ENCODE results near the gene PAM. TPM values are rescaled to one million over a fixed set of nuclear protein-coding genes. Genes with fewer than 3 reads are reported as not detected.

Gene PAM
- total RNA-seq, 4 donors from 2014 or later = 37.8 to 144 (median 92.7) TPM

DNA sequence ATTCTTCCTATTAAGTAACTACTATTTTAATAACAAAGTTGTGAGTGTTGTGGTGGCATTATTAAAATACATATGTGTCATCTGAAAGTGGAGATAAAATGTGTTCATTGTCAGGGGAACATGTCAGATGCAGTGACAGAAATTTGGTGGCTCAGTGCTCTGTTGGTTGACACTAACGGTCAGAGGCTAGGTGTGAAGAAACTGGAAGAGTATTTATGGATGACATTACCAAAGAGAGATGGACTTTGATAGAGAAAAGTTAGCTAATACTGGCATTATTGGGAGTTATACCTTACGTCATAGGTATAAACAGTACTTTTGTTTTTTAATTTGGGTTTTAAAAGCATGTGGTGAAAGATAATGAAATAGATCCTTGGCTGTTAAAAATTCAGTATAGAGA lies 33.7 kb downstream of the PAM start:
- intact Hi-C loops (cut with DNase I; ENCODE audit: low total_unique reads) = loop anchor here (10.0 kb wide), 1 partner anchor 356 kb away; no protein-coding TSS in a partner anchor
- no peak for DNase-seq (ENCODE audit: low spot score in 2 of 2)
- TF ChIP-seq, protein P1, sequence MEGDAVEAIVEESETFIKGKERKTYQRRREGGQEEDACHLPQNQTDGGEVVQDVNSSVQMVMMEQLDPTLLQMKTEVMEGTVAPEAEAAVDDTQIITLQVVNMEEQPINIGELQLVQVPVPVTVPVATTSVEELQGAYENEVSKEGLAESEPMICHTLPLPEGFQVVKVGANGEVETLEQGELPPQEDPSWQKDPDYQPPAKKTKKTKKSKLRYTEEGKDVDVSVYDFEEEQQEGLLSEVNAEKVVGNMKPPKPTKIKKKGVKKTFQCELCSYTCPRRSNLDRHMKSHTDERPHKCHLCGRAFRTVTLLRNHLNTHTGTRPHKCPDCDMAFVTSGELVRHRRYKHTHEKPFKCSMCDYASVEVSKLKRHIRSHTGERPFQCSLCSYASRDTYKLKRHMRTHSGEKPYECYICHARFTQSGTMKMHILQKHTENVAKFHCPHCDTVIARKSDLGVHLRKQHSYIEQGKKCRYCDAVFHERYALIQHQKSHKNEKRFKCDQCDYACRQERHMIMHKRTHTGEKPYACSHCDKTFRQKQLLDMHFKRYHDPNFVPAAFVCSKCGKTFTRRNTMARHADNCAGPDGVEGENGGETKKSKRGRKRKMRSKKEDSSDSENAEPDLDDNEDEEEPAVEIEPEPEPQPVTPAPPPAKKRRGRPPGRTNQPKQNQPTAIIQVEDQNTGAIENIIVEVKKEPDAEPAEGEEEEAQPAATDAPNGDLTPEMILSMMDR (IDR thresholded peaks at IDR 0.05) = no peak
- no peak for TF ChIP-seq POLR2A (IDR thresholded peaks at IDR 0.05)
- WGBS, 2 donors = 97 to 98% methylated on average over 2 of the region's 2 CpGs
- H3K4me3 ChIP-seq (ENCODE audit: low read depth, poor library complexity, severe bottlenecking) = no peak overlapping the region

DNA sequence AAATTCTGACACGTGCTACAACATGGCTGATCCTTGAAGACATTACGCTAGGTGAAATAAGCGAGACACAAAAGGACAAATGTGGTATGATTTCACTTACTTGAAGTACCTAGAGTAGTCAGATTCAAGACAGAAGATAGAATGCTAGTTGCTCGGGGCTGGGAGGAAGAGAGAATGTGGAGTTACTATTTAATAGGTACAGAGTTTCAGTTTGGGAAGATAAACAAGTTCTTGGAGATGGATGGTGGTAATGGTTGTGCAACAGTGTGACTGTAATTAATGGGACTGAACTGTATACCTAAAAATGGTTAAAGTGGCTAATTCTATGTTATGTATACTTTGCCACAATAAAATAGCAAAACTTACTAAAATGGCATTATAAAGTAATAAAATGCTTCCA lies 34.4 kb downstream of the PAM start:
- 86 to 93% methylated on average over 4 of the region's 4 CpGs for WGBS, 2 donors
- H3K4me3 ChIP-seq (ENCODE audit: low read depth, poor library complexity, severe bottlenecking) = no peak overlapping the region
- DNase-seq (ENCODE audit: low spot score in 2 of 2) = no peak
- intact Hi-C loops (cut with DNase I; ENCODE audit: low total_unique reads) = loop anchor here (10.0 kb wide), 1 partner anchor 355 kb away; no protein-coding TSS in a partner anchor
- TF ChIP-seq POLR2A (IDR thresholded peaks at IDR 0.05) = no peak
- TF ChIP-seq, protein P1 (IDR thresholded peaks at IDR 0.05) = no peak

DNA sequence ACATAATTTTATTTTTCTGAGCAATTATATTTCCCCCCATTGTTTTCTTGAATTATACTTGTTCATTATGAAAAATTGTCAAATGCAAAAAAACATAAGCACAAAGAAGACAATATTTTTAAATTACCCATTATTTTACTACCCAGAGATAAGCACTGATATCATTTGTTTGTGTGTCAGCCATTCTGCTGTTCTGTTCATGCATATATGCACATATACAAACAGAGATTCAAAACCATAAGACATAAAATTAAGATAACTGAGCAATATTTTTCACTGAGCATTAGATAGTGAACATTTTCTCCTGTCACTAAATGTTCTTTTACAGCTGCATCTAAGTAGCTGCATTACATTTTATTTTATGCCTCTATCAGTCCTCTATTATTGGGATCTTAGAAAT lies 35.6 kb downstream of the PAM start:
- intact Hi-C loops (cut with DNase I; ENCODE audit: low total_unique reads) = no loop called here
- DNase-seq (ENCODE audit: low spot score in 2 of 2) = no peak
- no peak for TF ChIP-seq POLR2A (IDR thresholded peaks at IDR 0.05)
- TF ChIP-seq, protein P1 (IDR thresholded peaks at IDR 0.05) = no peak
- no peak overlapping the region for H3K4me3 ChIP-seq (ENCODE audit: low read depth, poor library complexity, severe bottlenecking)

DNA sequence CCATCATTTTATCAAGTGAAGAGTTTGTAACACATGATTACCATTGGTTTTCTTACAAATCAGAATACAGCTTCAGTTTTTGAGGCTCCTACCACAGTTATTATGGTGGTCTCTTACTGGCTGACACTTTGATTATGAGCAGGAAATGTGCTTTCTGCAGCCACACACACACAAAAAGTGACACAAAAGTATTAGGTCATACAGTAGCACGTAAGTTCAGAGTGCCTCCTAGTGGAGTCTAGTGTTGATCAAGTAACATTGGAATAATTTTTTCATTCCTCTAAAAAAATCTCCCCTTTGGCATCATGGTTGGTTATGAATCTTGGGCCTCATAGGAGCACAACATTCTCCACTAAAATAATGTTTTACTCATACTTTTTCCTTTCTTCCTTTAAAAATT lies 37.6 kb downstream of the PAM start:
- WGBS, 2 donors = 78 to 97% methylated on average over 1 of the region's 1 CpG
- no peak overlapping the region for H3K4me3 ChIP-seq (ENCODE audit: low read depth, poor library complexity, severe bottlenecking)
- TF ChIP-seq, protein P1 (IDR thresholded peaks at IDR 0.05) = no peak
- no peak for TF ChIP-seq POLR2A (IDR thresholded peaks at IDR 0.05)
- DNase-seq (ENCODE audit: low spot score in 2 of 2) = no peak
- intact Hi-C loops (cut with DNase I; ENCODE audit: low total_unique reads) = no loop called here

DNA sequence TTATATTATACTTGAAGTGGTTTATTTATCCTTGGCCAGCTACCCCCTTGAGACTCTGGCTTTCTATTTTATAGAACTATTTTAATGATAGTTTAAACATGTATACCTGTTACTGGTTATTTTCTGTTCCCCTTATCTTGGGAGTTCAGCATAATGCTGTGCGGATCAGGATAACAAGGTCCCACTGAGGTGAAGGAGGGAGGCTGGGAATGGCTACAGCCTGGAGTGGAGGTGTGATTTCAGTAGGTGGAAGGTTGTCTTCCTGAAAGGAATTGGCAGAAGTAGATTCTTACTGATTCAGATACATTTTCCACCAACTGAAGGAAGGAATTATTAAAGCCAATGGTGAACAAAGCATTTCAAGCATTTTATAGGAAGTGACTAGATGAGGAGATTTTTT lies 38.9 kb downstream of the PAM start:
- 97 to 100% methylated on average over 1 of the region's 1 CpG for WGBS, 2 donors
- no peak for TF ChIP-seq POLR2A (IDR thresholded peaks at IDR 0.05)
- TF ChIP-seq, protein P1 (IDR thresholded peaks at IDR 0.05) = no peak
- H3K4me3 ChIP-seq (ENCODE audit: low read depth, poor library complexity, severe bottlenecking) = no peak overlapping the region
- intact Hi-C loops (cut with DNase I; ENCODE audit: low total_unique reads) = no loop called here
- DNase-seq (ENCODE audit: low spot score in 2 of 2) = no peak

DNA sequence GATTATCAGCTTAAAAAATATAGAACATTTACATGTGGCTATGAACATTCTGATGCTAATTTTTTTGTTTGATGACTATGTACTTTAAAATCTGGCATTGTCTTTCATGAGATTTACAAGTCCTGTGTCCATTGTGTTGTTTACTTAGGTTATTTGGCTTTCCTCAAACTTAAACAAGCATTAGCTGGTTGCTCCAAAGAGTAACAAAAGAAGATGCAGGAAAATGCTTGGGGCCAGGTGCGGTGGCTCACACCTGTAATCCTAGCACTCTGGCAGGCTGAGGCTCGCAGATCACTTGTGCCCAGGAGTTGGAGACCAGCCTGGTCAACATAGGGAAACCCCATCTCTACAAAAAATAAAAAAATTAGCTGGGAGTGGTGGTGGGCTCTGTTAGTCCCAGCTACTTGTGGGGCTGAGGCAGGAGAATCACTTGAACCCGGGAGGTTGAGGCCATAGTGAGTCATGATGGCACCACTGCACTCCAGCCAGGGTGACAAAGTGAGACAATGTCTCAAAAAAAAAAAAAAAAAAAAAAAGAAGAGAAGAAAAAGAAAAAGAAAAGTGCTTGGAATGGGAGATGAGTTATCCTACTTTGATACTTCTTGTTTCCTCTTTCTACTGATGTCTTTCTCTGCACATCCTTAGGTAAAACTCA lies 39.7 kb downstream of the PAM start:
- WGBS, 2 donors = 77 to 78% methylated on average over 3 of the region's 3 CpGs
- TF ChIP-seq, protein P1 (IDR thresholded peaks at IDR 0.05) = no peak
- TF ChIP-seq POLR2A (IDR thresholded peaks at IDR 0.05) = no peak
- H3K4me3 ChIP-seq (ENCODE audit: low read depth, poor library complexity, severe bottlenecking) = no peak overlapping the region
- intact Hi-C loops (cut with DNase I; ENCODE audit: low total_unique reads) = no loop called here
- DNase-seq (ENCODE audit: low spot score in 2 of 2) = no peak
